ENCODE data around the gene TROAP.

Gene TROAP

GRCh38 chr12:49358483-49359141, 35.6 kb downstream of the TROAP start:
- no peak for TF ChIP-seq GATA3 (IDR thresholded peaks at IDR 0.05; ENCODE audit: low read depth, low read length)
- no peak for TF ChIP-seq GATA2 (IDR thresholded peaks at IDR 0.05; ENCODE audit: low read depth, low read length)

DNA sequence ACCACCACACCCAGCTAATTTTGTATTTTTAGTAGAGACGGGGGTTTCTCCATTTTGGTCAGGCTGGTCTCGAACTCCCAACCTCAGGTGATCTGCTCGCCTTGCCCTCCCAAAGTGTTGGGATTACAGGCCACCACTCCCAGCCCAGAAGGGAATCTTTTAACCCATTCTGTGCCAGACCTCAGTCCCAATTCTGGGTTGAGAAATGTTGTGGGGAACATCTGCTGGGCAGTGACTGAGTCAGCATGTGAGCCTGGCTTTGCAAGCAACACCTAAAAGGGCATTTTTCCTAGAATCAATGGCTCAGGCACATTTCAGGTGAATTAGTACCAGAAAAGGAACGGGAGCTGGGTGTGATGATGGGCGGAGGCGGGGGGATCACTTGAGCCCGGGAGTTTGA, 36.6 kb downstream of the TROAP start:
- TF ChIP-seq GATA2 (IDR thresholded peaks at IDR 0.05; ENCODE audit: low read depth, low read length) (no peak), GATA3 (IDR thresholded peaks at IDR 0.05; ENCODE audit: low read depth, low read length) (no peak)

DNA sequence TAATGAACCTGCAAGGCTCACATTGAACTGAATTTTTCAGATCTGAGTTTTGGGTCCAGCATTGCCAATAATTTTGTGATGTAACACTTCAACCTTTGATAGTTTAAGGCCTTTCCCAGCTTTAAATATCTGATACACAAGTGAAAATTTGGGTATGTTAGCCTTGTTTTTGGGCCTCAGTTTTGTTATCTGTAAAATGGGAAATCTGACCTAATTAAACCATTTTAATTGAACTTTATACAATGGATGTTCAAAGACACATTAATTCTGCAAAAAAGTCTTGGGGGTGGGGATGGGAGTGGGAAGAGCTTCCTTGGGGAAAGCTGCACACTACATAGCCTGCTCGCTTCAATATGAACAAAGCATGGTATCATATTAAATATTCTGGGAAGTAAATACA, 39.0 kb downstream of the TROAP start:
- TF ChIP-seq GATA2 (IDR thresholded peaks at IDR 0.05; ENCODE audit: low read depth, low read length) (no peak), GATA3 (IDR thresholded peaks at IDR 0.05; ENCODE audit: low read depth, low read length) (no peak)

- TF ChIP-seq GATA2 (IDR thresholded peaks at IDR 0.05; ENCODE audit: low read depth, low read length) = no peak
- TF ChIP-seq GATA3 (IDR thresholded peaks at IDR 0.05; ENCODE audit: low read depth, low read length) = no peak
Observed at GRCh38 chr12:49364989-49365388, 41.9 kb downstream of the TROAP start.

DNA sequence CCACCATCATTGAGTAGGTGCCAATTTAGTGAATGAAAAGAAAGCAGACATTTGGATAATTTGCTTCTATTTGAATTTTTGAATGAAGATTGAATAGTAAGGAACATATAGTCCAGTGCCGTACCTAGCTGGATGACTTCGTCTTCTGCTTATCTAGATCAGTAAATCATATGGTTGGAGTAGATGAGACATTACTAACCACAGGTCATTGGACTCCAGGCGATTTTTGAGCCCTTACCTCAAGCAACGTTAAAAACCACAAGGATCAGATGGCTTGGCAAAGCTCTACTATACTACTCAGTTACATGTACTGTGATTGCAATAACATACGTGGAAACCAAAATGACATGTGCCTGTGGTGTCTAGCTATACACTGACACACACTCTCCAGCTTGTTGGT, 42.5 kb downstream of the TROAP start:
- TF ChIP-seq GATA2 (IDR thresholded peaks at IDR 0.05; ENCODE audit: low read depth, low read length) (no peak), GATA3 (IDR thresholded peaks at IDR 0.05; ENCODE audit: low read depth, low read length) (no peak)

GRCh38 chr12:49366096-49366651, 43.1 kb downstream of the TROAP start:
- no peak for TF ChIP-seq GATA2 (IDR thresholded peaks at IDR 0.05; ENCODE audit: low read depth, low read length)
- no peak for TF ChIP-seq GATA3 (IDR thresholded peaks at IDR 0.05; ENCODE audit: low read depth, low read length)

DNA sequence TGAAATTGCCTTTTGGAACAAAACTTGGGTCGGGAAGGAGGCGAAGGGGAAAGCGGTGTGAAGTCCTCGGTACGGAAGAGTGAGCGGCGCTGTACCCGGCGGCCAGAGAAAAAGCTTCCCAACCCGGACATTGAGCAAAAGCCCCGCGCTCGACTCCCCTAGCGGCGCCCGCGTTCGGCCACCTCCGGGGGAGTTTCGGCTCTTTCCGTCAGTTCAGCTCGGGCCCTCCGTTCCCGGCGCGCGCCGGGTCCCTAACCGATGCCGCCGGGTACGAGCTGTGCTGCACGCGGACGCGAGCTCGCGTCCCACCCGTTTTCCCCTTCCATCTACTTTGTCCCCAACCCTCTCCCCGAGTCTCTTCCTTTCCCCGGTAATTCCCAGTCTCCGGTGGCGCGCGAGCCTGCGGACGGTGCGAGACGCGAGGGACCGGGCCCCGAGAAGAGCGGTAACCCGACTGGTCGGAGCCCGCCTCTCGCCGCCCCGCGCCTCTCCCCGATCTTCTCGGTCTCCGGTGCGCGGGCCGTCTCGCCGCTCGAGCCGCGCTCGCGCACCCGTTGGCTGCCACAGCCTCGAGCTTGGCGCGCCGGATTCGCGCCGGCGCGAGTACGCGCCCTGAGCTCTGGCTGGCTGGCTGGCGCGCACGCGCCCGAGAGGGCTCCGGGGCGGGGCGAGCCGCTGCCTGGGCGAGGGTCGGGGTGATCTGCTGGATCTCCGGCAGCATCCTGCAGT, 43.8 kb downstream of the TROAP start:
- TF ChIP-seq GATA2 (IDR thresholded peaks at IDR 0.05; ENCODE audit: low read depth, low read length) = no peak; the same call in 1 of the 2 replicates

DNA sequence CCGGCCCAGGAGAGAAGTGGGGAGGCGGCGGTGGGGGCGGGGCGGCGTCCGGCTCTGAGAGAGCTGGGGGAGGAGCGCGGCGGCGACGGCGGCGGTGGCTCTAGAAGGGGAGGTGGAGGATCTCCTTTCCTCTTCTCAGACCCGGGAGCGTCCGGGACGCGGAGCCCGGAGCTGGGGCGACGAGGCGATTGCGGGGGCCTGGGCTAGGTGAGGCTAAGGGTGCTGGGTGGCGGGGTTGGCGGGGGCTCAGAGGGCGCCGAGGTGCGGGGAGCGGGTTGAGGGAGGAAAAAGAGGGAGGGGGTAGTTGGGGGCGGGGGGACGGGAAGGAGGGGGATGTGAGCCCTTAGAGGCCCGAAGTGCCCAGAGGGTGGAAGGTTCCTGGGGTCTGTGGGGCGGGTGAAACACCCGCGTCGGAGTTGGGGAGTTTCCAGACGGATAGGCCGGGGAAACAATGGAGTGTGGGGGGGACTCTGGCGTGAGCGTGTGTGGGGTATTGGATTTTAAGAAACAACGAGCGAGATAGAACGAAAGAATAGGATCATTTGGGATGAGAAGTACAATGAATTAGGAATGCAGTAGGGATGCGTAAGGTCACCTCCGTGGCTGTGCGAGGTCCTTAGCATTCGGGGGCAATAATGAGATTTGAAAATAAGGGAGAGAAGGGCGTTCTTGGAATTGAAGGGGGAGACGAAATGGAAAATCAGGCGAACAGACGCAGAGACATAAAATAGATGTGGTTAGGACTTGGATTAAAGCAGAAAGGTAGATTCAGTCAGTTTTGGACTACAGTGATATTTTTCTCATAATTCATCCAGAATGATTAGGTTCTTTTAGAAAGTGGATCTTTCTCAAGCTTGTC, 44.6 kb downstream of the TROAP start, which contains the start of gene SPATS2:
SPATS2 (plus strand) TSS at position 82 of the 859 bp plus-strand sequence. CDS start 93,551 bp downstream, outside the sequence.
- TF ChIP-seq GATA3 (IDR thresholded peaks at IDR 0.05; ENCODE audit: low read depth, low read length) (no peak), GATA2 (IDR thresholded peaks at IDR 0.05; ENCODE audit: low read depth, low read length) (no peak)

DNA sequence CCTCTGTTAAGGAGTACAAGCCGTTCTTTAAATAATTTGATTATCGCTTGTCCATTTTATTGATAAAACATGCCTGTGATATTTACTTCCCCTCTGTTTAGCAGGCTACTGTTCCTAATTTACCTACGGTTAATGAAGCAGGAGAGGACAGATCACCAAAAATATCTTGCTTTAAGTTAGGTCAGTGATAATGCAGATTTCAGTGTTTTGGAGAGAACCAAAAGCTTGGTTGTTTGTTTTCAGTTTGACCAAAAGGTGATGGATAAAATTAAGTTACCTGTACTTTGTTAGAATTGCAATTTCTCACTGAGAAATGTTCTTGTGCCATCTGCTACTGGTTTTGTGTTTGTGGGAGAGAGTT, 45.2 kb downstream of the TROAP start:
- TF ChIP-seq GATA2 (IDR thresholded peaks at IDR 0.05; ENCODE audit: low read depth, low read length) = no peak
- TF ChIP-seq GATA3 (IDR thresholded peaks at IDR 0.05; ENCODE audit: low read depth, low read length) = no peak

DNA sequence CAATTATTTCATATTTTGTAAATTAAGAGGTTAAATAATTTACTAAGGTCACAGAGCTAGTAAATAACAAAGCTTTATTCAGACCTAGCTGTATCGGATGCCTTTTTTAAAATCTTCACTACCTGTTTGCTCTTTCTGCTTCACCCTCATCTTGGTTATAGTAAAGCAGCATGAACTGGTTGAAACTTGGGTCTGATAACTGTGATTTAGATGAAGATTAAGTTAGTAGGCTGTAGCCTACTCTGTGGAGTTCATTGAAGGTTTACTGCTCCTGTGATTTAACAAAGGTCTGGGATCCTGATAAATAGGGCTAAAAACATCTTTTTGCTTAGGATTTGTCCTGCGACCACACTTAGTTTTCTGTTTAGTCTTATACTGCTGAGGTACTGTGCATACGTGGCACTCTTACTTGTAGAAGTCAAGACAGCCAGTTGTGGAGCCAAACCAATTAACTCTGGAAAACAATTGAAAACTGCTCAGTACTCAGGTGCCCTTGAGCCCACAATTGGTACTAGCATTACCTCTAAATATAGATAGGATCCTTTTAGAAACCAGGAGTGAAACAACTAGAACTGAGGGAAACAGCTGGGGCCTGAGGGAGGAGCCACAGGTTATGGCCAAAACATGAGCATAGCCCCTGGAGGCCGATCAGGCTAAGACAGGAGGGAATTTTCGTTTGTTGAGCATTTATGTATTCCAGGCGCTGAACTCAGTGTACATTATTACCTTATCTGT, 46.5 kb downstream of the TROAP start:
- TF ChIP-seq GATA2 (IDR thresholded peaks at IDR 0.05; ENCODE audit: low read depth, low read length) (no peak), GATA3 (IDR thresholded peaks at IDR 0.05; ENCODE audit: low read depth, low read length) (no peak)

DNA sequence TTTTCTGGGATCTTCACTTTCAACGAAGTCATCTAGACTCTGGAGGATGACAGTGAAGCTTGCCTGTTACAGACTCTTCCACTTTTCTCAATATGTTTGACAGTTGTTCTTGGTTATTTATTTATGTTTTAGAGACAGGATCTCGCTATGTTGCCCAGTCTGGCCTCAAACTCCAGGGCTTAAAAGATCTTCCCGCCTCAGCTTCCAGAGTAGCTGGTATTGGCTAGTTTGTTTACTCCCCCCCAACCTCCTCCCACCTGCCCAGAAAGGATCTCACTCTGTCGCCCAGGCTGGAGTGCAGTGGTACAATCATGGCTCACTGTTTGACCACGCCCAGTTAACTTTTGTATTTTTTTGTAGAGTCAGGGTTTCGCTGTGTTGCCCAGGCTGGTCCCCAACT, 47.5 kb downstream of the TROAP start:
- TF ChIP-seq GATA2 (IDR thresholded peaks at IDR 0.05; ENCODE audit: low read depth, low read length) = no peak

DNA sequence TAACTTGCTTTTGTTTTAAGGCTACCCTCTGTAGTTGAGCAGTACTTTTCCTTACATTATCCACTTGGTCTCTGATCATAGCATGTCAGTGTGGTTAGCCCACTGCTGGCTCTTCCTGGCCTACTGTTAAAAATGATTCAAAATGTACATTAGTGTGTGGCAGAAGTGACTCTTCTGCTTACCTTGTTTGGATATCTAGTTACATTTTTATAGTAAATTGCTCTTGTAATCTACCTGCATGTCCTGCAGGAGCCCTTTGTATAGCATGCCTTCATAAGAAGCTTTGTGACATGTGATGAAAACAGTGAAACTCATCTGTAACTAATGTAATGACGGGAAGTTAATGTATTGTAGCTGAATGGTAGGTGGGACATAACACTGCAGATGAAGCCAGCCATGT, 52.4 kb downstream of the TROAP start:
- TF ChIP-seq GATA2 (IDR thresholded peaks at IDR 0.05; ENCODE audit: low read depth, low read length) = no peak
- no peak for TF ChIP-seq GATA3 (IDR thresholded peaks at IDR 0.05; ENCODE audit: low read depth, low read length)

DNA sequence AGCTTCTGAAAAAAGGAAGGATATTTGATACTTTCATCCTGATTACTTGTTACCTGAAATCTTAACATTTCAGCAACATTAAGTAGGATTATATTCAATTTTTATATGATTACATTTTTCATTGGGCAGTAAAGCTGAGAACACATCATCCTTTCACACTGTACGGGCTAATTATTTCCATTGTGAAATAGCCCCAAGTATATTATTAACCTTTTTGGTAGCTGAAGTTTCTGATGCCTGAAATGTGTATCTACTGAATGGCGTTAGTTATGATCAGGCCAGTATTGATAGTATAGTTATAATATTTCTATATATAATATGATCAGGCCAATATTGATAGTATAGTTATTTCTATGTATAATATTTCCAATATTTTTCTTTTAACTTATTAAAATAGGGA, 54.3 kb downstream of the TROAP start:
- TF ChIP-seq GATA3 (IDR thresholded peaks at IDR 0.05; ENCODE audit: low read depth, low read length) (no peak), GATA2 (IDR thresholded peaks at IDR 0.05; ENCODE audit: low read depth, low read length) (no peak)
